ENCODE data around the gene NFATC3. TPM values are rescaled to one million over a fixed set of nuclear protein-coding genes. Genes with fewer than 3 reads are reported as not detected.

The NFATC3 gene
- total RNA-seq, 1 experiment from 2014 or later = 33.0 TPM

GRCh38 chr16:68197250-68197649 lies 112.1 kb downstream of the NFATC3 start:
- Histone ChIP-seq H2BK120ac (ENCODE audit: low read depth, low read length, poor library complexity, severe bottlenecking) (no peak overlapping the region), H4K20me1 (ENCODE audit: control insufficient read depth, insufficient read depth, insufficient read length) (no peaks in the 10 kb centered on the region), H3K9ac (ENCODE audit: extremely low read depth, insufficient read length, low read length) (no peak overlapping the region), H3K4me1 (ENCODE audit: insufficient read depth, low read length) (no peaks in the 10 kb centered on the region), H3K23ac (ENCODE audit: insufficient read length, low read depth, low read length) (no peak overlapping the region), H3K79me2 (ENCODE audit: insufficient read depth, low read length) (no peaks in the 10 kb centered on the region), H2BK5ac (ENCODE audit: insufficient read length, low read length) (no peak overlapping the region), H3T11ph (ENCODE audit: low read length) (no peak overlapping the region), H3K27me3 (ENCODE audit: insufficient read depth, low read length) (no peaks in the 10 kb centered on the region), H3K23me2 (ENCODE audit: insufficient read length, low read depth, low read length, poor library complexity, severe bottlenecking) (no peaks in the 10 kb centered on the region), H3K4ac (ENCODE audit: low read depth, low read length) (no peak overlapping the region), H3K4me2 (ENCODE audit: insufficient read depth, insufficient read length, low read length) (no peak overlapping the region), H3K9me3 (ENCODE audit: control insufficient read depth, low read depth, low read length) (no peaks in the 10 kb centered on the region), H2BK15ac (ENCODE audit: low read depth, low read length) (no peak overlapping the region), H4K91ac (ENCODE audit: insufficient read length, low read depth, low read length) (no peak overlapping the region), H4K8ac (replicated peaks; ENCODE audit: insufficient read length, low read depth, low read length) (no peak overlapping the region), H3K56ac (ENCODE audit: insufficient read length, low read depth, low read length) (no peak overlapping the region), H3K14ac (ENCODE audit: insufficient read depth, low read length) (no peak overlapping the region), H2AK5ac (ENCODE audit: insufficient read length, low read length) (no peak overlapping the region), H3K79me1 (ENCODE audit: insufficient read depth, low read depth, low read length, poor library complexity, severe bottlenecking) (no peaks in the 10 kb centered on the region), H3K27ac (ENCODE audit: insufficient read length, low read depth, low read length) (no peak overlapping the region), H2AFZ (ENCODE audit: low read length) (no peak overlapping the region), H2BK12ac (ENCODE audit: insufficient read length, low read depth, low read length) (no peak overlapping the region), H2BK20ac (ENCODE audit: low read depth, low read length, poor library complexity, severe bottlenecking) (no peak overlapping the region), H3K18ac (ENCODE audit: insufficient read length, low read depth, low read length) (no peak overlapping the region), H4K5ac (ENCODE audit: insufficient read length, low read depth, low read length) (no peak overlapping the region)
- H3K4me1 Mint-ChIP-seq = no peaks in the 10 kb centered on the region
- peaks cover 0 to 8% (median 2%) of the 10 kb centered on the region in 3 experiments; a peak in 3 of 7 replicates for H3K36me3 Mint-ChIP-seq (ENCODE audit: insufficient read depth in 1 of 3, low read depth in 3 of 3)
- H3K27me3 Mint-ChIP-seq (ENCODE audit: low read depth) = no peaks in the 10 kb centered on the region
- DNase-seq = no peak
- WGBS (ENCODE audit: extremely low coverage, insufficient read length, low lambda C conversion rate) = no CpG with 5 or more reads among the region's 2 CpGs
- H3K9me3 Mint-ChIP-seq = no peaks in the 10 kb centered on the region
- TF ChIP-seq CTCF (conservative IDR thresholded peaks at IDR 0.05) = no peak
- H3K4me3 Mint-ChIP-seq = no peak overlapping the region
- H3K27ac Mint-ChIP-seq = no peak overlapping the region
